ENCODE measurements around the gene MKNK2.

MKNK2 gene

GRCh38 chr19:2018752-2019151 lies 32.3 kb downstream of the MKNK2 start:
- Mint-ChIP-seq H3K27me3 (no peaks in the 10 kb centered on the region), H3K36me3 (peaks cover under 1 to 2% of the 10 kb centered on the region in 2 donors), H3K4me3 (no peak overlapping the region), H3K4me1 (peaks cover 14 to 33% of the 10 kb centered on the region in 2 donors), H3K27ac (no peak overlapping the region), H3K9me3 (no peaks in the 10 kb centered on the region)
- ATAC-seq (replicated peaks) (no peak), DNase-seq (no peak)

- Mint-ChIP-seq H3K4me1 (peaks cover 29 to 56% of the 10 kb centered on the region in 2 donors), H3K4me3 (peak overlapping the region; percentile 82 to 88)
- peak; percentile 52 for DNase-seq
Observed at GRCh38 chr19:2016041-2016807, 34.8 kb downstream of the MKNK2 start.

GRCh38 chr19:2015608-2015950 lies 35.5 kb downstream of the MKNK2 start, which contains the start of gene BTBD2:
BTBD2 (minus strand) TSS chr19:2015714; CDS start chr19:2015703, 11 bp downstream.
- H3K4me3 Mint-ChIP-seq = peak within 1 kb of the TSS; percentile 83 to 88

More at GRCh38 chr19:2016041-2016807, 34.8 kb downstream of the MKNK2 start:
- Mint-ChIP-seq H3K27ac (peak overlapping the region; percentile 89), H3K36me3 (peaks cover 17 to 20% of the 10 kb centered on the region in 2 donors), H3K9me3 (no peaks in the 10 kb centered on the region), H3K27me3 (no peaks in the 10 kb centered on the region)
- peak; percentile 68 to 77 for ATAC-seq (replicated peaks)

GRCh38 chr19:2014731-2015607 lies 36.1 kb downstream of the MKNK2 start:
- Mint-ChIP-seq H3K27me3 (no peaks in the 10 kb centered on the region), H3K9me3 (peaks cover 0 to 2% of the 10 kb centered on the region in 2 donors), H3K4me3 (peak overlapping the region; percentile 79 to 83), H3K36me3 (peaks cover 27 to 32% of the 10 kb centered on the region in 2 donors), H3K4me1 (peaks cover 35 to 66% of the 10 kb centered on the region in 2 donors), H3K27ac (peak overlapping the region; percentile 73)
- DNase-seq (no peak), ATAC-seq (replicated peaks) (peak; percentile 45 to 60)

More at GRCh38 chr19:2015608-2015950, 35.5 kb downstream of the MKNK2 start, which contains the start of gene BTBD2:
- Mint-ChIP-seq H3K27me3 (no peaks in the 10 kb centered on the region), H3K36me3 (peaks cover 24 to 27% of the 10 kb centered on the region in 2 donors), H3K9me3 (no peaks in the 10 kb centered on the region), H3K27ac (peak within 1 kb of the TSS; percentile 89), H3K4me1 (peaks cover 33 to 62% of the 10 kb centered on the region in 2 donors)
- DNase-seq (no peak), ATAC-seq (replicated peaks) (peak in 1 of 2 donors; percentile 33)

- H3K36me3 Mint-ChIP-seq = peaks cover 27 to 32% of the 10 kb centered on the region in 2 donors
- H3K9me3 Mint-ChIP-seq = peaks cover 0 to 2% of the 10 kb centered on the region in 2 donors
- no peak for ATAC-seq (replicated peaks)
- H3K4me3 Mint-ChIP-seq = peak overlapping the region; percentile 55 to 79
- no peak for DNase-seq
- no peaks in the 10 kb centered on the region for H3K27me3 Mint-ChIP-seq
- H3K4me1 Mint-ChIP-seq = peaks cover 32 to 67% of the 10 kb centered on the region in 2 donors
- H3K27ac Mint-ChIP-seq = no peak overlapping the region
Observed at GRCh38 chr19:2014131-2014571, 36.9 kb downstream of the MKNK2 start.

GRCh38 chr19:2013683-2013961 lies 37.4 kb downstream of the MKNK2 start:
- peaks cover 0 to 2% of the 10 kb centered on the region in 2 donors for H3K9me3 Mint-ChIP-seq
- peak overlapping the region; percentile 42 for H3K27ac Mint-ChIP-seq
- no peaks in the 10 kb centered on the region for H3K27me3 Mint-ChIP-seq
- peak overlapping the region; percentile 55 to 79 for H3K4me3 Mint-ChIP-seq
- DNase-seq = no peak
- peaks cover 33 to 72% of the 10 kb centered on the region in 2 donors for H3K4me1 Mint-ChIP-seq
- H3K36me3 Mint-ChIP-seq = peaks cover 28 to 34% of the 10 kb centered on the region in 2 donors
- ATAC-seq (replicated peaks) = no peak

- H3K4me1 Mint-ChIP-seq = peaks cover 34 to 75% of the 10 kb centered on the region in 2 donors
- no peaks in the 10 kb centered on the region for H3K27me3 Mint-ChIP-seq
- peaks cover 0 to 2% of the 10 kb centered on the region in 2 donors for H3K9me3 Mint-ChIP-seq
- ATAC-seq (replicated peaks) (no peak), DNase-seq (no peak)
- H3K4me3 Mint-ChIP-seq = peak overlapping the region; percentile 44 to 79
- H3K27ac Mint-ChIP-seq = peak overlapping the region; percentile 42
- peaks cover 29 to 35% of the 10 kb centered on the region in 2 donors for H3K36me3 Mint-ChIP-seq
Observed at GRCh38 chr19:2012941-2013682, 37.9 kb downstream of the MKNK2 start.

GRCh38 chr19:2011169-2011568 lies 39.9 kb downstream of the MKNK2 start:
- Mint-ChIP-seq H3K4me3 (peak overlapping the region in 1 of 2 donors; percentile 44), H3K9me3 (peaks cover 0 to 2% of the 10 kb centered on the region in 2 donors), H3K4me1 (peaks cover 29 to 62% of the 10 kb centered on the region in 2 donors), H3K27ac (peak overlapping the region; percentile 73), H3K36me3 (peaks cover 29 to 41% of the 10 kb centered on the region in 2 donors), H3K27me3 (no peaks in the 10 kb centered on the region)
- ATAC-seq (replicated peaks) (no peak), DNase-seq (no peak)

GRCh38 chr19:2010135-2010668 lies 40.8 kb downstream of the MKNK2 start:
- Mint-ChIP-seq H3K4me1 (peaks cover 29 to 59% of the 10 kb centered on the region in 2 donors), H3K27me3 (no peaks in the 10 kb centered on the region), H3K27ac (no peak overlapping the region), H3K9me3 (peaks cover 0 to 2% of the 10 kb centered on the region in 2 donors), H3K36me3 (peaks cover 29 to 41% of the 10 kb centered on the region in 2 donors), H3K4me3 (peak overlapping the region in 1 of 2 donors; percentile 30)
- no peak for DNase-seq
- ATAC-seq (replicated peaks) = no peak

- peaks cover 15 to 28% of the 10 kb centered on the region in 2 donors for H3K4me1 Mint-ChIP-seq
- peaks cover 23 to 41% of the 10 kb centered on the region in 2 donors for H3K36me3 Mint-ChIP-seq
- no peaks in the 10 kb centered on the region for H3K9me3 Mint-ChIP-seq
- H3K4me3 Mint-ChIP-seq = no peak overlapping the region
- H3K27me3 Mint-ChIP-seq = no peaks in the 10 kb centered on the region
- no peak overlapping the region for H3K27ac Mint-ChIP-seq
- DNase-seq = no peak
- ATAC-seq (replicated peaks) = no peak
Observed at GRCh38 chr19:2003874-2004273, 47.2 kb downstream of the MKNK2 start.

- H3K27me3 Mint-ChIP-seq = no peaks in the 10 kb centered on the region
- ATAC-seq (replicated peaks) (peak; percentile 58 to 71), DNase-seq (no peak)
- peaks cover 35 to 49% of the 10 kb centered on the region in 2 donors for H3K36me3 Mint-ChIP-seq
- no peaks in the 10 kb centered on the region for H3K9me3 Mint-ChIP-seq
- H3K4me3 Mint-ChIP-seq = peak overlapping the region; percentile 29 to 65
- peak overlapping the region; percentile 69 for H3K27ac Mint-ChIP-seq
- H3K4me1 Mint-ChIP-seq = peaks cover 16 to 35% of the 10 kb centered on the region in 2 donors
Observed at GRCh38 chr19:1999856-2000515, 51.1 kb downstream of the MKNK2 start.

GRCh38 chr19:1998712-1999708 lies 52.0 kb downstream of the MKNK2 start:
- ATAC-seq (replicated peaks) (peak in 1 of 2 donors; percentile 21), DNase-seq (no peak)
- no peaks in the 10 kb centered on the region for H3K9me3 Mint-ChIP-seq
- no peaks in the 10 kb centered on the region for H3K27me3 Mint-ChIP-seq
- H3K4me3 Mint-ChIP-seq = peak overlapping the region; percentile 21 to 69
- H3K27ac Mint-ChIP-seq = peak overlapping the region; percentile 69
- peaks cover 37 to 47% of the 10 kb centered on the region in 2 donors for H3K36me3 Mint-ChIP-seq
- peaks cover 16 to 35% of the 10 kb centered on the region in 2 donors for H3K4me1 Mint-ChIP-seq
